GM23248 (cell line): ENCODE measurements around the gene LSS. TPM values are rescaled to one million over a fixed set of nuclear protein-coding genes. Genes with fewer than 3 reads are reported as not detected.

Experiments used
- DNase-seq: peaks from one replicate; pipeline ENCODE4 v3.0.0-alpha.2; 2015
- H2AFZ ChIP-seq: fragments of 200-600 bp; sonication (generic); 2 replicates; pipeline ENCODE4 v1.6.1; 2016; ENCODE audit warnings: antibody characterized with exemption
- H3F3A ChIP-seq: fragments of 200-600 bp; sonication (generic); 2 replicates; pipeline ENCODE4 v1.6.1; 2016; ENCODE audit warnings: mild to moderate bottlenecking, antibody characterized with exemption, mixed run types; ENCODE audit not compliant: insufficient read depth
- H3K27ac ChIP-seq: fragments of 200-600 bp; sonication (generic); 2 replicates; pipeline ENCODE4 v1.5.1; 2016; ENCODE audit warnings: mild to moderate bottlenecking
- H3K27me3 ChIP-seq: fragments of 200-600 bp; sonication (generic); replicated peaks from 2 replicates; pipeline ENCODE4 v1.6.1; 2016; ENCODE audit warnings: mild to moderate bottlenecking; ENCODE audit not compliant: insufficient read depth
- H3K36me3 ChIP-seq: fragments of 200-600 bp; sonication (generic); 2 replicates; pipeline ENCODE4 v1.6.1; 2016; ENCODE audit warnings: low read depth, mild to moderate bottlenecking
- H3K4me1 ChIP-seq: fragments of 200-600 bp; sonication (generic); 2 replicates; pipeline ENCODE4 v1.6.1; 2016; ENCODE audit warnings: mild to moderate bottlenecking; ENCODE audit not compliant: insufficient read depth
- H3K4me2 ChIP-seq: fragments of 200-600 bp; sonication (generic); one replicate; pipeline ENCODE4 v1.6.1; 2016; ENCODE audit warnings: mild to moderate bottlenecking; ENCODE audit not compliant: unreplicated experiment
- H3K4me3 ChIP-seq: fragments of 200-600 bp; sonication (generic); 2 replicates; pipeline ENCODE4 v1.5.1; 2016; ENCODE audit warnings: mild to moderate bottlenecking
- H3K79me2 ChIP-seq: fragments of 200-600 bp; sonication (generic); 2 replicates; pipeline ENCODE4 v1.6.1; 2016; ENCODE audit warnings: mild to moderate bottlenecking; ENCODE audit not compliant: insufficient read depth
- H3K9ac ChIP-seq: fragments of 200-600 bp; sonication (generic); 2 replicates; pipeline ENCODE4 v1.6.1; 2016; ENCODE audit warnings: mild to moderate bottlenecking
- H3K9me2 ChIP-seq: fragments of 200-600 bp; sonication (generic); 2 replicates; pipeline ENCODE4 v1.6.1; 2016; ENCODE audit warnings: mixed run types, mild to moderate bottlenecking, moderate library complexity; ENCODE audit not compliant: insufficient read depth
- H3K9me3 ChIP-seq: fragments of 200-600 bp; sonication (generic); one replicate; pipeline ENCODE4 v1.6.1; 2017; ENCODE audit warnings: low read depth
- H4K20me1 ChIP-seq: fragments of 200-600 bp; sonication (generic); 2 replicates; pipeline ENCODE4 v1.6.0; 2016; ENCODE audit not compliant: insufficient read depth
- EZH2 ChIP-seq: fragments of 200-600 bp; sonication (generic); IDR thresholded peaks from 2 replicates; pipeline ENCODE4 v1.6.1; 2018; ENCODE audit warnings: antibody characterized with exemption, mild to moderate bottlenecking; ENCODE audit not compliant: insufficient read depth, poor library complexity, severe bottlenecking
- EZH2phosphoT487 ChIP-seq: fragments of 200-600 bp; sonication (generic); IDR thresholded peaks from 2 replicates; pipeline ENCODE4 v1.6.1; 2018; ENCODE audit warnings: antibody characterized with exemption, moderate library complexity, mild to moderate bottlenecking, low read depth; ENCODE audit not compliant: insufficient read depth
- WGBS, 2 experiments: methylation state at CpG; one replicate each; pipeline ENCODE4 v1.1.6; 2015 to 2017; ENCODE audit warnings: low lambda C conversion rate in 2 of 2, low coverage in 1 of 2; ENCODE audit errors: missing lambda C conversion rate in 2 of 2; 5-methylcytosine and 5-hydroxymethylcytosine counted together
- in situ Hi-C: fragments of 300-500 bp; cut with MboI; formaldehyde crosslinking; loops from 2 replicates; pipeline ENCODE4 v1.15.0; 2020
- polyA plus RNA-seq: library from polyadenylated mRNA; unstranded; fragments of >200 nt; fragmentation: Nextera tagmentation; extraction: Ambion mirVana; gene quantifications from 2 replicates; pipeline ENCODE4 v1.2.1, GENCODE V29; 2016
- total RNA-seq: library from RNA; depleted of rRNA; stranded (reverse); fragments of >200 nt; shearing (Covaris generic); gene quantifications from 2 replicates; pipeline ENCODE4 v1.2.3, GENCODE V29; 2014

LSS gene
- total and polyA plus RNA-seq, 2 experiments from 2014 or later, result 28.0 to 41.1 TPM

DNA sequence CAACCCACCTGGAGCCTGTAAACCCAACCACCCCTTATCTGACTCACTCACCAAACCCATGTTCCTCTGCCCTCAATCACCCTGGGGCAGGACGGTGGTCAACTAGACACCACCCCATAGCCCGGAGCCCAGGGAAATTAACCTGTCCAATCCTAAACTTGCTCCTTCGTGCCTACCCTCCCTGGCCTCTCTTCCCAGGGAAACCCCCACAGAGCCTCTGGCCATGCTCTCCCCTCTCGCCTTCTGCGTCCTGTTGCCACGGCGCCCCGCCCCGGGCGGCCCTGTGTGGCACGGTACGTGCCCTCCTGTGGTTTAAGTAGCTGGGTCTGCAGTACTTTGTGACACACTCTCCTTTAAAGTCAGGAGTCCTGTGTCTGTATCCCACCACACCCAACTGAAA is 69.2 kb downstream of the LSS start:
- Histone ChIP-seq H3K27ac (no peak overlapping the region), H3K4me3 (no peak overlapping the region), H3K27me3 (no peaks in the 10 kb centered on the region), H3K9me2 (no peaks in the 10 kb centered on the region), H4K20me1 (no peaks in the 10 kb centered on the region), H3K9ac (no peak overlapping the region), H3K4me2 (no peak overlapping the region), H3F3A (no peaks in the 10 kb centered on the region), H3K4me1 (no peaks in the 10 kb centered on the region), H3K79me2 (no peaks in the 10 kb centered on the region), H3K9me3 (no peaks in the 10 kb centered on the region), H2AFZ (no peak overlapping the region), H3K36me3 (no peaks in the 10 kb centered on the region)
- DNase-seq, result no peak
- in situ Hi-C loops, result no loop called here
- TF ChIP-seq EZH2, result no peak
- TF ChIP-seq EZH2phosphoT487, result no peak
- 88 to 89% methylated on average over 12 of the region's 12 CpGs for WGBS, 2 experiments

DNA sequence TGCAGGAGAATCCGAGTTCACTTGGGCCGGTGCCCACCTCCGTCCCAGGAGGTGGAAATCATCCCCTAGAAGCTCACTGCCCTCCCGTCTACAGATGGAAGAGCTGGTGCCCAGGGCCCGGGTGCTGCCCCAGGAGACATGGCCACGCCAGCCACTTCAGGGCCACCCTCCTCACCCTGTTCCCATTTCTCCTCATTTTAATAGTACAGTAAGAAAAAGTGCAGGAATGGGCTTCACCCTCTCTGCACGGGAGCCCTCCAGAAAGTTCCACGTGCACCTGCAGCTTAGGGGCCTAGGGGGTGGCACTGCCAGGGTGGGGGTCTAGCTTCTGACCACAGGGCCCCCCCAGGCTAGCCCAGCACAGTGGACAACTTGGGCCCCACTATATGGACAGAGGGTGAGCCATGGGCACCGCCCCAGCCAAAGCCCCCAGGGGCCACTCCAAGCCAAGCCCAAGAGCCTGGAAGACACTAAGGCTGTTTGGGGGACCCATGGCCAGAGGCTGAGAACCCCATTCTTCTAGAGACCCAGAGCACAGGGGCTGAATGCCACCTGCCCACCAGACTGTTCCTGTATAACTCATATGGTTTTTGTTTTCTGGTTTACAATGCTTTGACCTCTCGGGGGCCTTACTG is 69.8 kb downstream of the LSS start:
- Histone ChIP-seq H3K27ac (no peak overlapping the region), H3K4me2 (no peak overlapping the region), H3K36me3 (no peaks in the 10 kb centered on the region), H3K27me3 (no peaks in the 10 kb centered on the region), H3K9me2 (no peaks in the 10 kb centered on the region), H3K4me3 (no peak overlapping the region), H3K4me1 (no peaks in the 10 kb centered on the region), H3K79me2 (no peaks in the 10 kb centered on the region), H3F3A (no peaks in the 10 kb centered on the region), H2AFZ (no peak overlapping the region), H4K20me1 (no peaks in the 10 kb centered on the region), H3K9ac (no peak overlapping the region), H3K9me3 (no peaks in the 10 kb centered on the region)
- TF ChIP-seq EZH2, result no peak
- no peak for TF ChIP-seq EZH2phosphoT487
- no peak for DNase-seq
- in situ Hi-C loops, result no loop called here
- 77 to 86% methylated on average over 9 to 10 of the region's 10 CpGs for WGBS, 2 experiments

DNA sequence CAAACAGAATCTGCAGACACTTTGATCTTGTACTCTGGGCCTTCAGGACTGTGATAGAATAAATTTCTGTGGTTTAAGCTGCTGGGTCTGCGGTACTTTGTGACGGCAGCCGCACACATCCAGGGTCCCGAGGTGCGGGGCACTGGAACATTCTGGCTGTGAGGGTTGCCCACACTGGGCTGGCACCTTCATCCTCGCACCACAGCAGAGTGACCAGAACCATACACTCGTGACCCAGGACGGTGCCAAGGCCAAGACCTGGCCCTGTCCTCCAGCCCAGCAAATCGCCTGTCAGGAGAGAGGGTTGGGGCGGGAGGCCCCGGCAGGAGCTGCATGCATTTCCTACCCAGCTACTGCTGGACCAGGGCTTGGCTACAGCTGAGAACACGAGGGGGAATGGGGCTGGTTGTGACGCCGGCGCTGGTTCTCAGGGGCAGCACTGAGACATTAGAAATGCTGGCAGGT is 70.6 kb downstream of the LSS start:
- H3K36me3 ChIP-seq, result no peaks in the 10 kb centered on the region
- H3K27me3 ChIP-seq, result no peaks in the 10 kb centered on the region
- no peak overlapping the region for H2AFZ ChIP-seq
- no peaks in the 10 kb centered on the region for H3K79me2 ChIP-seq
- TF ChIP-seq EZH2phosphoT487, result no peak
- TF ChIP-seq EZH2, result no peak
- H4K20me1 ChIP-seq, result no peaks in the 10 kb centered on the region
- H3K4me1 ChIP-seq, result no peaks in the 10 kb centered on the region
- no peaks in the 10 kb centered on the region for H3F3A ChIP-seq
- DNase-seq, result no peak
- H3K4me3 ChIP-seq, result no peak overlapping the region
- in situ Hi-C loops, result no loop called here
- no peak overlapping the region for H3K9ac ChIP-seq
- H3K4me2 ChIP-seq, result no peak overlapping the region
- no peaks in the 10 kb centered on the region for H3K9me3 ChIP-seq
- no peaks in the 10 kb centered on the region for H3K9me2 ChIP-seq
- WGBS, 2 experiments, result 82 to 87% methylated on average over 15 of the region's 15 CpGs
- H3K27ac ChIP-seq, result no peak overlapping the region

DNA sequence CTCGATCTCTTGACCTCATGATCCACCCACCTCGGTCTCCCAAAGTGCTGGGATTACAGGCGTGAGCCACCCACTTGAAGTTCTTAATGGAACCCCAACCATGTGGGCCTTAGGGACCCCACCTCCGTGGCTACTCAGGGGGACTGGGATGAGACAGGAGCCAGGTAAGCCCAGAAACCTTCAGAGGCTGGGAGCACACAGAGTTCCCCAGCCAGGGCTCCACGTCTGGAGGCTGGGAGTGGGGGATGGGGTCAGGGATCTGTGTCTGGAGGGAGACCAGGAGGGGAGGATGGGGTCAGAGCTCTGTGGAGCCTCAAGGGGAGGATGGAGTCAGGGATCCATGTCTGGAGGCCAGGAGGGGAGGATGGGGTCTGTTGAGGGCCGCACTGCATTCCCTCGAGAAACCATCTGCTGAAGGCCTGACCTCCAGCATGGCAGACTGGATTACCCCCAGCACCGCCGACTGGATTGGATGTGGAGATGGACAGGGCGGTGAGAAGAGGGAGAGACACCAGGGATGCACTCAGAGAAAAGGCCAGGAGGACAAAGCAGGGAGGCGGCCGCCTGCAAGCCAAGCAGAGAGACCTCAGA is 71.1 kb downstream of the LSS start:
- in situ Hi-C loops, result no loop called here
- H3K79me2 ChIP-seq, result no peaks in the 10 kb centered on the region
- no peaks in the 10 kb centered on the region for H3K9me2 ChIP-seq
- H2AFZ ChIP-seq, result no peak overlapping the region
- no peaks in the 10 kb centered on the region for H3F3A ChIP-seq
- no peak overlapping the region for H3K4me3 ChIP-seq
- H3K27ac ChIP-seq, result no peak overlapping the region
- no peaks in the 10 kb centered on the region for H3K4me1 ChIP-seq
- 85 to 86% methylated on average over 12 of the region's 12 CpGs for WGBS, 2 experiments
- no peaks in the 10 kb centered on the region for H3K27me3 ChIP-seq
- no peaks in the 10 kb centered on the region for H4K20me1 ChIP-seq
- no peak for DNase-seq
- H3K4me2 ChIP-seq, result no peak overlapping the region
- no peaks in the 10 kb centered on the region for H3K36me3 ChIP-seq
- no peaks in the 10 kb centered on the region for H3K9me3 ChIP-seq
- TF ChIP-seq EZH2phosphoT487 (no peak), EZH2 (no peak)
- H3K9ac ChIP-seq, result no peak overlapping the region
